ENCODE data around the gene PRRC2A. TPM values are rescaled to one million over a fixed set of nuclear protein-coding genes. Genes with fewer than 3 reads are reported as not detected.
A peak's percentile ranks its signal among the peaks of the same experiment; 100 is the strongest.

The PRRC2A gene
- total RNA-seq, 1 donor from 2014 or later, result 235 TPM

DNA sequence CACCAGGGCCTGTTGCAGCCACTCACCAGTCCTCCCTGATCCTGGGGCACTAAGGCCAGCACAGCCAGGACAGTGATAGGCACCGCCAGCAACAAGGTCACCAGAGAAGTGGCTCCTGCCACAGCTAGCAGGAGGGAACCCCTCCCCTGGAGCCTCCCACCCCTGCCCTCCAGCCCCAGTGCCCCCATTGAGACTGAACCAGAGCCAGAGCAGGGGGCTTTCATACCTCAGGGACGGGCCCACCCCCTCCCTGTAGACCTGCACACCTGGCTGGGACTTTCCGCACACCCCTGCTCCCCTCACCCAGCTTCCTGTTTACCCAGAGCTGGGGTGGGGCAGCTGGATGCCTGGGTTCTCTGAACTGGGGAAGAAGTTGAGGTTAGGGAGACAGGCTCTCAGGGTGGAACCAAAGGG lies 38.3 kb upstream of the PRRC2A start, which contains the start of gene LTB:
LTB (minus strand) TSS at position 195 of the 414 bp plus-strand sequence; CDS start at position 188, 7 bp downstream.
- Mint-ChIP-seq H3K4me1 (ENCODE audit: unreplicated experiment) (peaks cover 9% of the 10 kb centered on the region), H3K9me3 (no peaks in the 10 kb centered on the region), H3K36me3 (no peaks in the 10 kb centered on the region), H3K27ac (peak within 1 kb of the TSS; percentile 87), H3K27me3 (peaks cover 29% of the 10 kb centered on the region), H3K4me3 (peak within 1 kb of the TSS; percentile 96)
- no peak for DNase-seq (ENCODE audit: extremely low spot score, unreplicated experiment)
- TF ChIP-seq CTCF (conservative IDR thresholded peaks at IDR 0.05), result no peak

- no peaks in the 10 kb centered on the region for H3K9me3 Mint-ChIP-seq
- peak; percentile 63 for TF ChIP-seq CTCF (conservative IDR thresholded peaks at IDR 0.05)
- no peak overlapping the region for H3K27ac Mint-ChIP-seq
- no peak for DNase-seq (ENCODE audit: extremely low spot score, unreplicated experiment)
- H3K36me3 Mint-ChIP-seq, result no peaks in the 10 kb centered on the region
- no peak overlapping the region for H3K4me3 Mint-ChIP-seq
- H3K27me3 Mint-ChIP-seq, result peaks cover 35% of the 10 kb centered on the region
- peaks cover 7% of the 10 kb centered on the region for H3K4me1 Mint-ChIP-seq (ENCODE audit: unreplicated experiment)
These were observed 35.0 kb upstream of the PRRC2A start for GRCh38 chr6:31585491-31585890.

- no peak for DNase-seq (ENCODE audit: extremely low spot score, unreplicated experiment)
- Mint-ChIP-seq H3K9me3 (no peaks in the 10 kb centered on the region), H3K27me3 (peaks cover 33% of the 10 kb centered on the region), H3K4me1 (ENCODE audit: unreplicated experiment) (peaks cover 4% of the 10 kb centered on the region), H3K4me3 (no peak within 1 kb of the TSS), H3K27ac (no peak within 1 kb of the TSS), H3K36me3 (no peaks in the 10 kb centered on the region)
- TF ChIP-seq CTCF (conservative IDR thresholded peaks at IDR 0.05), result no peak
These were observed 34.5 kb upstream of the PRRC2A start, which contains the start of gene LST1 for GRCh38 chr6:31586008-31586407. Gene LST1 (plus strand): TSS chr6:31586277. CDS start chr6:31587300, 1,023 bp downstream.

- DNase-seq (ENCODE audit: extremely low spot score, unreplicated experiment), result no peak
- Mint-ChIP-seq H3K4me3 (no peak overlapping the region), H3K9me3 (no peaks in the 10 kb centered on the region), H3K36me3 (no peaks in the 10 kb centered on the region), H3K27ac (no peak overlapping the region), H3K27me3 (peaks cover 26% of the 10 kb centered on the region), H3K4me1 (ENCODE audit: unreplicated experiment) (no peaks in the 10 kb centered on the region)
- no peak for TF ChIP-seq CTCF (conservative IDR thresholded peaks at IDR 0.05)
These were observed 33.8 kb upstream of the PRRC2A start for GRCh38 chr6:31586599-31587281.

DNA sequence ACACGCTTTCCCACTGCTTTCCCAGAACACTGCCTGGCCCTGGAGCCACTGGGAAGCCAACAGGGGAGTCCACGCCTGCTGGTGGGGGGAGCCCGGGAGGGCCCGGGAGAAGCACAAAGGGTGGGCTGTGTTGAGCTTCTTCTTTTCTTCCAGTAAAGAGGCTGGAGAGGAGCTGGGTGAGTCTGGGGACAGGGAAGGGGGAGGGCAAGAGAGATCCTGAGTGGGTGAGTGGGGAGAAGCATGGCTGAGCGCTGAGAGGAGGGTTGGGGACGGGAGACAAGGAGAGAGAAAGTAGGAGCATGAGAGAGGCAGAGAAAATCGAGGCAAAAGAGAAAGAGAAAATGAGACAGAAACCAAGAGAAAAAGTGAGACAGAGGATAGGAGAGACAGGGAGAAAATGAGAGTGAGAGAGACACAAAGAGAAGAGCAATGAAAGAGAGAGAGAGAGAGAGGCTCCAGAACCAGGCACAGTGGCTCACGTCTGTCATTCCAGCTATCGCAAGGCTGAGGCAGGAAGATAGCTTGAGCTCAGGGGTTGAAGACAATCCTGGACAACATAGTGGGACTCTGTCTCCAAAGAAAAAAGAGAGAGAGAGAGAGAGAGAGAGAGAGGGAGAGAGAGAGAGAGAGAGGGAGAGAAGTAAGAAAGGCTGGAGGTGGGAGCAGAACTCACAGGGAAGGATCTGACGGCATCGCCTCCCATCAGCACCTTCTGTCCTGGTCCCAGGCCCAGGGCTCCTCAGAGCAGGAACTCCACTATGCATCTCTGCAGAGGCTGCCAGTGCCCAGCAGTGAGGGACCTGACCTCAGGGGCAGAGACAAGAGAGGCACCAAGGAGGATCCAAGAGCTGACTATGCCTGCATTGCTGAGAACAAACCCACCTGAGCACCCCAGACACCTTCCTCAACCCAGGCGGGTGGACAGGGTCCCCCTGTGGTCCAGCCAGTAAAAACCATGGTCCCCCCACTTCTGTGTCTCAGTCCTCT lies 32.4 kb upstream of the PRRC2A start:
- DNase-seq (ENCODE audit: extremely low spot score, unreplicated experiment), result no peak
- TF ChIP-seq CTCF (conservative IDR thresholded peaks at IDR 0.05), result no peak
- Mint-ChIP-seq H3K36me3 (no peaks in the 10 kb centered on the region), H3K27ac (peak overlapping the region; percentile 62), H3K9me3 (no peaks in the 10 kb centered on the region), H3K4me1 (ENCODE audit: unreplicated experiment) (no peaks in the 10 kb centered on the region), H3K27me3 (peaks cover 17% of the 10 kb centered on the region), H3K4me3 (no peak overlapping the region)

All from type B pancreatic cell (in vitro differentiated cells).